H1 (cell line): ENCODE results near the gene THAP2. TPM values are rescaled to one million over a fixed set of nuclear protein-coding genes. Genes with fewer than 3 reads are reported as not detected.

Source experiments
- CTCF ChIA-PET: fragments of 300-600 bp; sonication (Branson Sonifier 250); formaldehyde crosslinking; loops from one replicate; lab custom pipeline; 2021; ENCODE audit not compliant: partially characterized antibody; lab: Charles Lee
- POLR2A ChIA-PET: fragments of 300-600 bp; sonication (Branson Sonifier 250); formaldehyde crosslinking; loops from one replicate; lab custom pipeline; 2021; ENCODE audit warnings: inconsistent platforms; ENCODE audit not compliant: partially characterized antibody; lab: Charles Lee
- DNase-seq, 2 experiments: peaks; one replicate each; pipeline versions ENCODE4 v3.0.0 to v3.0.0-alpha.2; 2010 to 2022; ENCODE audit warnings: low spot score in 2 of 2, low read depth in 1 of 2, mixed read lengths in 1 of 2
- FAIRE-seq: peaks from 2 replicates; lab custom pipeline; 2011; peaks lifted over from hg19 to GRCh38; lab: Jason Lieb, UNC
- H2AFZ ChIP-seq: 2 replicates; pipeline ENCODE4 v1.8.1; 2012; ENCODE audit warnings: low read length, inconsistent platforms
- H2AK5ac ChIP-seq: 2 replicates; pipeline ENCODE4 v1.6.1; 2013; ENCODE audit warnings: low read depth, low read length
- H2BK120ac ChIP-seq: replicated peaks from 2 replicates; pipeline ENCODE3; 2013; ENCODE audit warnings: low read depth, low read length, inconsistent platforms
- H2BK12ac ChIP-seq: 2 replicates; pipeline ENCODE4 v1.6.1; 2013; ENCODE audit warnings: low read depth, low read length
- H2BK15ac ChIP-seq: 2 replicates; pipeline ENCODE4 v1.6.1; 2013; ENCODE audit warnings: low read length
- H2BK20ac ChIP-seq: 2 replicates; pipeline ENCODE4 v1.6.1; 2013; ENCODE audit warnings: low read length
- H2BK5ac ChIP-seq: 2 replicates; pipeline ENCODE4 v1.6.1; 2013; ENCODE audit warnings: low read depth, low read length
- H3K14ac ChIP-seq: 2 replicates; pipeline ENCODE4 v1.6.1; 2013; ENCODE audit warnings: inconsistent platforms; ENCODE audit not compliant: insufficient read length
- H3K18ac ChIP-seq: 2 replicates; pipeline ENCODE4 v1.6.1; 2013; ENCODE audit warnings: low read length; ENCODE audit errors: extremely low read depth
- H3K23ac ChIP-seq: 2 replicates; pipeline ENCODE4 v1.6.1; 2013; ENCODE audit warnings: inconsistent platforms; ENCODE audit not compliant: insufficient read length
- H3K23me2 ChIP-seq: 2 replicates; pipeline ENCODE4 v1.6.1; 2013; ENCODE audit warnings: low read depth, low read length
- H3K27ac ChIP-seq: 2 replicates; pipeline ENCODE4 v1.6.1; 2011; ENCODE audit warnings: low read depth, low read length, inconsistent platforms
- H3K27me3 ChIP-seq, 4 experiments: replicated peaks in 1 of 4; 1 replicate in 1 of 4; 2 replicates in 3 of 4; pipeline versions ENCODE4 v1.6.1 to v1.8.1; 2011 to 2013; ENCODE audit warnings: low read length in 3 of 4, mild to moderate bottlenecking in 3 of 4, inconsistent platforms in 2 of 4, mixed read lengths in 2 of 4, moderate library complexity in 1 of 4; ENCODE audit not compliant: control insufficient read depth in 3 of 4, insufficient read depth in 3 of 4; ENCODE audit errors: extremely low read depth in 1 of 4
- H3K36me3 ChIP-seq, 4 experiments: 2 replicates each; pipeline versions ENCODE4 v1.6.1 to v1.8.1; 2011 to 2013; ENCODE audit warnings: mild to moderate bottlenecking in 4 of 4, low read length in 3 of 4, moderate library complexity in 2 of 4, control low read depth in 1 of 4, inconsistent platforms in 1 of 4; ENCODE audit not compliant: insufficient read depth in 4 of 4, control insufficient read depth in 2 of 4
- H3K4ac ChIP-seq: replicated peaks from 2 replicates; pipeline ENCODE3; 2013; ENCODE audit warnings: low read length, low read depth, mixed read lengths, inconsistent platforms; ENCODE audit not compliant: insufficient read length
- H3K4me1 ChIP-seq, 4 experiments: replicated peaks in 1 of 4; 1 replicate in 1 of 4; 2 replicates in 3 of 4; pipeline versions ENCODE4 v1.6.1 to v1.8.1; 2011 to 2013; ENCODE audit warnings: low read length in 3 of 4, inconsistent platforms in 2 of 4, mixed read lengths in 1 of 4; ENCODE audit not compliant: insufficient read depth in 4 of 4, control insufficient read depth in 3 of 4
- H3K4me2 ChIP-seq, 2 experiments: 2 replicates each; pipeline versions ENCODE4 v1.6.1 to v1.8.1; 2011 to 2013; ENCODE audit warnings: low read depth in 2 of 2, low read length in 2 of 2, control low read depth in 1 of 2, inconsistent platforms in 1 of 2, mild to moderate bottlenecking in 1 of 2; ENCODE audit not compliant: insufficient read depth in 1 of 2
- H3K4me3 ChIP-seq, 4 experiments: fragments of 200-600, 300-600 bp in 1 of 4; sonication (generic), shearing (Covaris generic), sonication (Bioruptor Twin) in 1 of 4; 2 replicates each; pipeline versions ENCODE4 v1.5.1 to v1.8.1; 2011 to 2016; ENCODE audit warnings: low read length in 4 of 4, low read depth in 3 of 4, control low read depth in 2 of 4, inconsistent platforms in 2 of 4, mild to moderate bottlenecking in 2 of 4, mixed read lengths in 1 of 4, moderate library complexity in 1 of 4; ENCODE audit not compliant: insufficient read depth in 2 of 4; ENCODE audit errors: extremely low read depth in 1 of 4
- H3K56ac ChIP-seq: replicated peaks from 2 replicates; pipeline ENCODE3; 2013; ENCODE audit warnings: low read depth, mild to moderate bottlenecking, mixed read lengths, low read length, inconsistent platforms; ENCODE audit not compliant: insufficient read length
- H3K79me1 ChIP-seq: 2 replicates; pipeline ENCODE4 v1.6.1; 2013; ENCODE audit warnings: low read depth, low read length, control low read depth
- H3K79me2 ChIP-seq, 2 experiments: 2 replicates each; pipeline versions ENCODE4 v1.6.1 to v1.8.1; 2012 to 2013; ENCODE audit warnings: low read length in 2 of 2, mild to moderate bottlenecking in 2 of 2, inconsistent platforms in 1 of 2; ENCODE audit not compliant: insufficient read depth in 2 of 2, control insufficient read depth in 1 of 2
- H3K9ac ChIP-seq, 4 experiments: replicated peaks in 1 of 4; 1 replicate in 1 of 4; 2 replicates in 3 of 4; pipeline versions ENCODE4 v1.6.1 to v1.8.1; 2011 to 2013; ENCODE audit warnings: low read depth in 3 of 4, low read length in 3 of 4, control low read depth in 2 of 4, mild to moderate bottlenecking in 2 of 4, moderate library complexity in 2 of 4, inconsistent platforms in 1 of 4; ENCODE audit errors: extremely low read depth in 1 of 4
- H3K9me3 ChIP-seq, 2 experiments: 2 replicates each; pipeline versions ENCODE4 v1.6.1 to v1.8.1; 2012 to 2013; ENCODE audit warnings: mild to moderate bottlenecking in 2 of 2, moderate library complexity in 2 of 2, control low read depth in 1 of 2, inconsistent platforms in 1 of 2, low read depth in 1 of 2, low read length in 1 of 2, mixed read lengths in 1 of 2; ENCODE audit not compliant: insufficient read depth in 2 of 2
- H4K20me1 ChIP-seq, 2 experiments: replicated peaks in 1 of 2; 2 replicates each; pipeline versions ENCODE3 to v1.8.1; 2011 to 2013; ENCODE audit warnings: inconsistent platforms in 2 of 2, low read length in 2 of 2, mild to moderate bottlenecking in 1 of 2; ENCODE audit not compliant: insufficient read depth in 2 of 2, control insufficient read depth in 1 of 2
- H4K5ac ChIP-seq: 2 replicates; pipeline ENCODE4 v1.6.1; 2013; ENCODE audit warnings: low read length, low read depth, mixed read lengths, inconsistent platforms; ENCODE audit not compliant: insufficient read length
- H4K8ac ChIP-seq: 2 replicates; pipeline ENCODE4 v1.8.0; 2013; ENCODE audit warnings: mild to moderate bottlenecking, moderate library complexity, low read length, inconsistent platforms; ENCODE audit not compliant: insufficient read depth; ENCODE audit errors: extremely low read depth
- H4K91ac ChIP-seq: replicated peaks from 2 replicates; pipeline ENCODE3; 2013; ENCODE audit warnings: low read length, mixed read lengths, inconsistent platforms; ENCODE audit not compliant: insufficient read length
- SP1 ChIP-seq: IDR thresholded peaks from 2 replicates; pipeline ENCODE4 v1.6.1; 2011; ENCODE audit warnings: low read depth, low read length
- WGBS, 2 experiments: shearing (Covaris generic) in 1 of 2; methylation state at CpG; one replicate each; pipeline versions ENCODE4 v1.1.6 to v1.1.7; 2013 to 2015; ENCODE audit warnings: low lambda C conversion rate in 2 of 2, mixed read lengths in 2 of 2, inconsistent platforms in 1 of 2, low coverage in 1 of 2, missing lambda C conversion rate in 1 of 2; ENCODE audit not compliant: insufficient replicate concordance in 2 of 2, insufficient coverage in 1 of 2, insufficient read length in 1 of 2; ENCODE audit errors: extremely low coverage in 1 of 2, missing lambda C conversion rate in 1 of 2; 5-methylcytosine and 5-hydroxymethylcytosine counted together
- polyA plus RNA-seq, 7 experiments: library from polyadenylated mRNA; depleted of rRNA in 3 of 7; stranded (reverse) in 5 of 7; unstranded in 2 of 7; fragments of >200 nt in 5 of 7; fragments of 200-250 nt in 2 of 7; gene quantifications; 1 replicate in 5 of 7; 2 replicates in 1 of 7; 4 replicates in 1 of 7; pipeline versions ENCODE4 v1.2.1 to v1.2.3, GENCODE V29; 2011 to 2013; ENCODE audit warnings: missing spikeins in 2 of 7, mixed read lengths in 2 of 7
- total RNA-seq: library from RNA; stranded (reverse); fragmentation: NEBNext Ultra II Directional; extraction: Animal tissue kit (Norgen Biotek cat#: 25700); gene quantifications from 2 replicates; pipeline ENCODE4 v1.2.1, GENCODE V29; 2021
- TF ChIP-seq, protein P1 (sequence below), 3 experiments: IDR thresholded peaks; 1 replicate in 2 of 3; 2 replicates in 1 of 3; pipeline versions ENCODE4 v1.5.1 to v1.6.1; 2011; ENCODE audit warnings: low read length in 3 of 3, mild to moderate bottlenecking in 3 of 3, inconsistent platforms in 2 of 3, low read depth in 1 of 3, moderate library complexity in 1 of 3; ENCODE audit not compliant: insufficient read depth in 1 of 3; ENCODE audit errors: control extremely low read depth in 1 of 3

Gene THAP2
- total and polyA plus RNA-seq, 2 of the 8 experiments (the other 6 are each of a cell fraction or from before 2014, with no cell fraction given), result 1.8 to 5.3 TPM

DNA sequence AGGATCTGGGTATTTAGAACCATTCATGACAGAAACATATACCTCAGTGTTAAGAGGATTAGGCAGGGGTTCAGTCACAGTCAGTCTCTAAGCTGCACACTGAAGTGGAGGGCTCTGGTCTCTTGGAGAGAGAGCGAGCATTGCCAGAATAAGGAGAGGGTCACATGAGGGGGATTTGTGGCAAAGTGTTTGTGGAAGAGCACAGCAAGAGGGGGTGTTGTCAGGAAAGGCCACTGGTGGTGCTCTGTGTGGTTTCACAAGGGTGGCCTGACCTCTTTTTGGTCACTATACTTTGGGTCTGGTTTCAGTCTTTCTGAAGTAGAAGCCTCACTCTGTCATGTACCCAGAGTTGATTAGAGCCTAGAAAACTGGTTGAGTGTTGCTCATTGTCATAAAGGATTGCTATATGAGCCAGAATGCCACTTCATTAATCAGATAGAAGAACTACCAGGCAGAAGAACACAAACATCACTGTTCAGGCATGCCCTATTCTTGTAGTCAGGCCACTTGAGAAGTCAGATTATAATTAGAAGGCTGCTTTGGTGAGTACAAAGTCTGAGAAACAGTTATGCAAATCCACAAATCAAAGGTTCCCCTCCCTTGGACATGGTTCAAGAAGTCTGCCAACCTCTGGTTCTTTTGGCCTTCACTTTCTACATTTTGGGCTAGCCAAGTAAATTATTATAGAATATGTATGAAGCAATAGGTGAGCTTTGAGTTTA is 30.2 kb downstream of the THAP2 start:
- Histone ChIP-seq H4K5ac (no peak overlapping the region), H3K27ac (no peak overlapping the region), H3K4me1 (no peaks in the 10 kb centered on the region), H3K27me3 (no peaks in the 10 kb centered on the region), H3K23me2 (no peaks in the 10 kb centered on the region), H4K20me1 (peaks cover 0 to 2% of the 10 kb centered on the region in 2 experiments), H3K79me2 (no peaks in the 10 kb centered on the region), H4K91ac (no peak overlapping the region), H2BK12ac (no peak overlapping the region), H3K14ac (no peak overlapping the region), H3K79me1 (no peaks in the 10 kb centered on the region), H2AK5ac (no peak overlapping the region), H3K9me3 (no peaks in the 10 kb centered on the region), H3K4me3 (no peak overlapping the region)
- no peak for FAIRE-seq
- POLR2A ChIA-PET, result interaction anchor here (2.7 kb wide), 1 partner anchor 8 kb away, joined by 8 read pairs; the partner anchor contains the start of gene TMEM19
- no peak for TF ChIP-seq SP1
- TF ChIP-seq, protein P1, sequence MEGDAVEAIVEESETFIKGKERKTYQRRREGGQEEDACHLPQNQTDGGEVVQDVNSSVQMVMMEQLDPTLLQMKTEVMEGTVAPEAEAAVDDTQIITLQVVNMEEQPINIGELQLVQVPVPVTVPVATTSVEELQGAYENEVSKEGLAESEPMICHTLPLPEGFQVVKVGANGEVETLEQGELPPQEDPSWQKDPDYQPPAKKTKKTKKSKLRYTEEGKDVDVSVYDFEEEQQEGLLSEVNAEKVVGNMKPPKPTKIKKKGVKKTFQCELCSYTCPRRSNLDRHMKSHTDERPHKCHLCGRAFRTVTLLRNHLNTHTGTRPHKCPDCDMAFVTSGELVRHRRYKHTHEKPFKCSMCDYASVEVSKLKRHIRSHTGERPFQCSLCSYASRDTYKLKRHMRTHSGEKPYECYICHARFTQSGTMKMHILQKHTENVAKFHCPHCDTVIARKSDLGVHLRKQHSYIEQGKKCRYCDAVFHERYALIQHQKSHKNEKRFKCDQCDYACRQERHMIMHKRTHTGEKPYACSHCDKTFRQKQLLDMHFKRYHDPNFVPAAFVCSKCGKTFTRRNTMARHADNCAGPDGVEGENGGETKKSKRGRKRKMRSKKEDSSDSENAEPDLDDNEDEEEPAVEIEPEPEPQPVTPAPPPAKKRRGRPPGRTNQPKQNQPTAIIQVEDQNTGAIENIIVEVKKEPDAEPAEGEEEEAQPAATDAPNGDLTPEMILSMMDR (IDR thresholded peaks at IDR 0.05; ENCODE audit: control extremely low read depth in 1 of 3, insufficient read depth in 1 of 3, low read depth in 1 of 3, low read length in 3 of 3), result no peak
- TF ChIP-seq, all 59 proteins: peak for 0
- Histone ChIP-seq H3K18ac (no peak overlapping the region), H2BK15ac (no peak overlapping the region), H3K9ac (no peak overlapping the region), H3K36me3 (peaks cover 0 to 9% (median 3%) of the 10 kb centered on the region in 4 experiments; a peak in 2 of 8 replicates), H3K4me2 (no peak overlapping the region), H4K8ac (no peak overlapping the region), H3K23ac (no peak overlapping the region), H2AFZ (no peak overlapping the region), H2BK120ac (no peak overlapping the region), H2BK20ac (no peak overlapping the region), H2BK5ac (no peak overlapping the region), H3K56ac (no peak overlapping the region), H3K4ac (no peak overlapping the region)
- CTCF ChIA-PET, result interaction anchor here (1.3 kb wide), 1 partner anchor 16 kb away, joined by 3 read pairs; no protein-coding TSS in a partner anchor
- DNase-seq, result no peak
- 100% methylated on average over 1 of the region's 1 CpG; no CpG with 5 or more reads in 1 of the 2 experiments for WGBS, 2 experiments
